AG09319 (cell line): ENCODE data around the gene PNKP.

Source experiments
- DNase-seq: peaks from one replicate; pipeline ENCODE4 v3.0.0-alpha.2; 2010; ENCODE audit warnings: low read depth; ENCODE audit errors: extremely low read depth
- TF ChIP-seq, protein P1 (sequence below): IDR thresholded peaks from 2 replicates; pipeline ENCODE4 v1.5.1; 2011; ENCODE audit warnings: low read depth, mild to moderate bottlenecking, inconsistent platforms, low read length, moderate library complexity

The PNKP gene

DNA sequence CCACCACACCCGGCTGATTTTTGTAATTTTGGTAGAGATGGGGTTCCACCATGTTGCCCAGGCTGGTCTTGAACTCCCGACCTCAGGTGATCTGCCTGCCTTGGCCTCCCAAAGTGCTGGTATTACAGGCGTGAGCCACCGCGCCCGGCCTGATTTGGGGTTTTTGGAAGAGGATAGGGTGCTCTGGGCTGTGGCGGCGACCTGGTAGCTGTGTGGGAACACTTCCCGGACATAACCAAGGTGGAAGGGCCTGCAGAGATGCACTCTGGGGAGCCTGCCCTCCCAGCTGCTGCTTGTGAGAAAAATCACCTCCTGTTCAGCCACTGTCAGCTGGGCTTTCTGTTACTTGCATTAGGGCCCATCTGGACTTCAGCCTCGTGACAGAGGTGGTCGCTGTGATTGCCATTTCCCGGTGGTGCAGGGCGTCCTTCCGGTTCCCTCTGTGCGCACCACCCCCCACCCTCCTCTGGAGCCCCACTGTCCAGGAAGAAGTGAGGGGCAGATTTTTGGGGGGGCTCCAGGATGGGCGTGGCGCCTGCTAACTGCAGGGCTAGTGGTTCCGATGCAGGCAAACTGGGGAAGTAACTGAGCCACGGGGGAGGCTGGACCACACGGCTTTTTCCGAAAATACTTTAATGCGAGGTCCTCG lies 21.8 kb upstream of the PNKP start:
- DNase-seq: no peak
- TF ChIP-seq, protein P1, sequence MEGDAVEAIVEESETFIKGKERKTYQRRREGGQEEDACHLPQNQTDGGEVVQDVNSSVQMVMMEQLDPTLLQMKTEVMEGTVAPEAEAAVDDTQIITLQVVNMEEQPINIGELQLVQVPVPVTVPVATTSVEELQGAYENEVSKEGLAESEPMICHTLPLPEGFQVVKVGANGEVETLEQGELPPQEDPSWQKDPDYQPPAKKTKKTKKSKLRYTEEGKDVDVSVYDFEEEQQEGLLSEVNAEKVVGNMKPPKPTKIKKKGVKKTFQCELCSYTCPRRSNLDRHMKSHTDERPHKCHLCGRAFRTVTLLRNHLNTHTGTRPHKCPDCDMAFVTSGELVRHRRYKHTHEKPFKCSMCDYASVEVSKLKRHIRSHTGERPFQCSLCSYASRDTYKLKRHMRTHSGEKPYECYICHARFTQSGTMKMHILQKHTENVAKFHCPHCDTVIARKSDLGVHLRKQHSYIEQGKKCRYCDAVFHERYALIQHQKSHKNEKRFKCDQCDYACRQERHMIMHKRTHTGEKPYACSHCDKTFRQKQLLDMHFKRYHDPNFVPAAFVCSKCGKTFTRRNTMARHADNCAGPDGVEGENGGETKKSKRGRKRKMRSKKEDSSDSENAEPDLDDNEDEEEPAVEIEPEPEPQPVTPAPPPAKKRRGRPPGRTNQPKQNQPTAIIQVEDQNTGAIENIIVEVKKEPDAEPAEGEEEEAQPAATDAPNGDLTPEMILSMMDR: no peak

DNA sequence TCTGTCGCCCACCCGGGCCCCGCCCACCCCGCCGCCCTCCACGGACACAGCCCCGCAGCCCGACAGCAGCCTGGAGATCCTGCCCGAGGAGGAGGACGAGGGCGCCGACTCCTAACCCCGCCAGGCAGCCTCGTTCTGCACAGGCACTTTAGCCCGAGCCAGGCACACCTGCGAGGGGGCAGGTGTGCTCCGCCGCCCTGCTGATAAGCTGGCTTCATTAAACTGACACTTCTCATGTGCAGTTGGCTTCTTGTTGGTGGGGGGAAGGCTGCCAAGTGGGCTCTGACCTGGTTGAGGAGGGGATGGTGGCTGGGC lies 21.1 kb upstream of the PNKP start:
- DNase-seq: no peak
- TF ChIP-seq, protein P1: no peak

DNA sequence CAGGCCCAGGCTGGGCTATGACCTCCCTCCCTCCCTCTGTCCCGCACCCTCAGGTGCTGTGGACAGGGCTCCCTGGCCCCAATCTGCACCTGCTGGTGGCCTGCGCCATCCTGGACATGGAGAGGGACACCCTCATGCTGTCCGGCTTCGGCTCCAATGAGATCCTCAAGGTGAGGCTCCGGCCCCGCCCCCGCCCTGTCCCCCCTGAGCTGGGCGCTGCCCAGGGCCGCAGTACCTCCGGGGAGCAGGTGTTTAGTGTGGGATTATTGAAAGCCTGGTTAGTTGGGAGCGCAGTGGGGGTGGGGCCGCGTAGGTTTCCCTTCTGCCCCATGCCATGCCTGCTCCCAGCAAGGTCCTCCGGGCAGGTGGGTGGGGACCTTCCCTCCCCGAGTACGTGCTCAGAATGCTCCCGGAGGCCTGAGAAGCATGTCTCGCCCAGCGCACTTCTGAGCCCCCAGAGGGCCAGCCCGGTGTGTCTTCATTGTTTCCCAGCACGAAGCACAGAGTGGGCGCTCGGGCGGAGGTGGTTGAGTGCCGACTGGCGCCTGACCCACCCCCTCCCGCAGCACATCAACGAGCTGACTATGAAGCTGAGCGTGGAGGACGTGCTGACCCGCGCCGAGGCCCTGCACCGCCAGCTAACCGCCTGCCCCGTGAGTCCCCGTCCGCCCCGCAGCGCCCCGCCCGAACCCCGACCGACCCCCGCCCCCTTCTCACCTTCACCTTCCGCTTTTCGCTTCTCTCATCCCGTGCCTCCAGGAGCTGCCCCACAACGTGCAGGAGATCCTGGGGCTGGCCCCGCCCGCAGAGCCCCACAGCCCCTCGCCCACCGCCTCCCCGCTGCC lies 20.5 kb upstream of the PNKP start:
- TF ChIP-seq, protein P1: no peak
- no peak for DNase-seq

DNA sequence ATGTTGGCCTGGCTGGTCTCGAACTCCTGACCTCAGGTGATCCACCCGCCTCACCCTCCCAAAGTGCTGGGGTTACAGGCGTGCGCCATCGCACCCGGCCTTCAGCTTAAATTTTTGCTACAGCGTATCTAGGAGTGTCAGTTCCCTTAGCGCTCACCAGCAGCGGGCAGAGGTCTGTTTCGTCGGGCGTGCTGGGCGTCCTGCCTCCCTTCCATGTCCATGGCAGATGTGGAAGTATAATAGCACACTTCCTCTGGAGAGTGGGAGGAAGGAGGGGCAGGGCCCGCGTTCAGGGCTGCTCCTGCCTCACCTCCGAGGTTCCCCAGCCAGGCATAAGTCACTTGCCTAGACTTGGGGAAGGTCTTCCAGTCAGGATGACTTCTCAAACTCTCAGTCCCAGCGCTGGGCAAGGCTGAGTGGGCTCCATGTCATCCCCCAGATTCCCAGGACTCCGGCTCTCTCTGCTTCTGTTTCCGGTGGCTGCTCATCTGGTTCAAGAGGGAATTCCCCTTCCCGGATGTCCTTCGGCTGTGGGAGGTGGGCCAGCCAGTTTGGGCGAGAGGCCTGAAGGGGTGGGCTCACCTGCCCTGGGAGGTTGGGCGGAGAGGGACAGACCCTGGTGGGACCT lies 19.8 kb upstream of the PNKP start:
- no peak for DNase-seq

DNA sequence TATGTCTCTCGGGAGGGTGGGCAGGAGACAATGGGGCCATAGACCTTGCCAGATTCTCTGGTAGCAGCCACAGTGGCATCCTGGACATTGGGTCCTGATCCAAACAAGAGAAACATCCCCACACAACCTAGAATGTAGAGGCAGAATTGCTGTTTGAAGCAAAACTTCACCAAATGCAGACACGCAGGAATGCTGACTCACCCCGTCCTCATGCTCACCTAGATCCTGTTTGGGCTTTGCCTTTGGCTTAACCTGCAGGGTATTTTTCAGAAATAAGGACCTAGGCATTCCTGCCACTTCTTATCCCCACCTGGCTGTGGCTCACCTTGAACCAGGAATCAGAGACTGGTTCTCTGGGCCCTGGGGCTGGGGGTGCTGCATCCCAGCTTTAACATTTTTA lies 17.4 kb upstream of the PNKP start:
- TF ChIP-seq, protein P1: no peak
- no peak for DNase-seq

More for the DNA sequence above, 19.8 kb upstream of the PNKP start:
- TF ChIP-seq, protein P1: no peak

DNA sequence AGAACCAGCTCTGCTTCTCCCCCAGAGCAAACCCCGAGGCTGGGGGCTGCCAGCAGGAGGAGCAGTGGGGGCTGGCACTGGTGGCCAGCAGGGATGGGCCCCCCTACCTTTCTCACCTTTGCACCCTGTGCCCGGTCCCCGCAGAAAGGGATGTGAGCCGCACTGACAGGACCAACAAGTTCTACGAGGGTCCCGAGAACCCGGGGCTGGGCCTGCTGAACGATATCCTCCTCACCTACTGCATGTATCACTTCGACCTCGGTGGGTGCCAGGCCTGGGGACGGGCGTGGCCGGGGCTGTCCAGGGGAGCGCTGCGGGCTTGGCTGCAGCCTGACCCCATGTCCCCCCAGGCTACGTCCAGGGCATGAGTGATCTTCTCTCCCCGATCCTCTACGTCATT lies 16.7 kb upstream of the PNKP start:
- no peak for DNase-seq
- TF ChIP-seq, protein P1: no peak

DNA sequence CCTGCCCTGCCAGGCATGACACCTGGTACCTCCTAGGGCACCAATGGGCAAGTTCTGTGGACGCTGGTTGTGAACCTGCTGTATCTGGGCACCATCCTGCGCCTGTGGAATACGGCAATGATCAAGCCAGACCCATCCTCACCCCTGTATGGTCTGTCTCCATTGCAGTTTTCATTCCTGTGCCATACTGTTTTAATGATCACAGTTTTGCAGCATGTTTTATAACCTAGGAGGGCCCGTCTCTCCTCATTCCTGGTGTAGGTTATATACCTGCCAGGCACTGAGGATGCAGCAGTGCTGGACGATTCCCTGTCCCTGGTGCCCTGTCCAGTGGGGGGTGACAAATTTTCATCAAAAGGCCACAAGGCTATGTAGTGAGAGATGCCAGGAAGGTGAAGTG lies 15.7 kb upstream of the PNKP start:
- no peak for DNase-seq

More for the DNA sequence above, 15.7 kb upstream of the PNKP start:
- TF ChIP-seq, protein P1: no peak
